ENCODE results near the gene CLIC4.
A peak's percentile ranks its signal among the peaks of the same experiment; 100 is the strongest.
"Not testable (repeated sequence)": the region's sequence is repeated elsewhere in the genome, so short reads cannot be mapped to it uniquely, and the experiment has no call there.

The CLIC4 gene

DNA sequence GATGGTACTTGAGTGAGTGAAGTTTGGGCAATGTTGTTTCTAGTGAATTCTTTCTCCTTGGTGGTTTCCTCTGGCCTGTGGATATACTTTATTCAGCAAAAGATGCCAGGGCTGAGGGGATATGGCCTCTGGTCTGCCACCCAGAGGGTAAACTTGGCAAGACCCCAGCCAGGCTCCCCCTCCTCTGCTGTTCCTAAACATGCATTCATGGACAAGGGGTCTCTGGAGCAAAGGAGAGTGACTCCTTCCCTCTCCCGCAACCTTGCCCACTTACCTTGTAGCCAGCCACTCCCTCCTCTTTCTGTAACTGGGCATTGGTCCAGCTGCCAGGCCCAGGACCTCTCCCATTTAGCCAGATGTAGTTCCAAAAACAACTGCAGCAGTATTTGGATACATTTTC lies 141.0 kb downstream of the CLIC4 start:
- H3K36me3 Mint-ChIP-seq (ENCODE audit: insufficient read depth) = peaks cover 18% of the 10 kb centered on the region
- no peak overlapping the region for H3K4me3 Mint-ChIP-seq
- DNase-seq (no peak), ATAC-seq (replicated peaks) (no peak)
- H3K4me1 Mint-ChIP-seq (ENCODE audit: low read depth in 2 of 2) = peaks cover 3 to 14% of the 10 kb centered on the region in 2 donors
- peaks cover 0 to 8% of the 10 kb centered on the region in 2 donors for H3K9me3 Mint-ChIP-seq
- H3K27ac Mint-ChIP-seq = peak overlapping the region in 1 of 2 donors; percentile 11
- H3K27me3 Mint-ChIP-seq = peaks cover 0 to 8% of the 10 kb centered on the region in 2 donors

DNA sequence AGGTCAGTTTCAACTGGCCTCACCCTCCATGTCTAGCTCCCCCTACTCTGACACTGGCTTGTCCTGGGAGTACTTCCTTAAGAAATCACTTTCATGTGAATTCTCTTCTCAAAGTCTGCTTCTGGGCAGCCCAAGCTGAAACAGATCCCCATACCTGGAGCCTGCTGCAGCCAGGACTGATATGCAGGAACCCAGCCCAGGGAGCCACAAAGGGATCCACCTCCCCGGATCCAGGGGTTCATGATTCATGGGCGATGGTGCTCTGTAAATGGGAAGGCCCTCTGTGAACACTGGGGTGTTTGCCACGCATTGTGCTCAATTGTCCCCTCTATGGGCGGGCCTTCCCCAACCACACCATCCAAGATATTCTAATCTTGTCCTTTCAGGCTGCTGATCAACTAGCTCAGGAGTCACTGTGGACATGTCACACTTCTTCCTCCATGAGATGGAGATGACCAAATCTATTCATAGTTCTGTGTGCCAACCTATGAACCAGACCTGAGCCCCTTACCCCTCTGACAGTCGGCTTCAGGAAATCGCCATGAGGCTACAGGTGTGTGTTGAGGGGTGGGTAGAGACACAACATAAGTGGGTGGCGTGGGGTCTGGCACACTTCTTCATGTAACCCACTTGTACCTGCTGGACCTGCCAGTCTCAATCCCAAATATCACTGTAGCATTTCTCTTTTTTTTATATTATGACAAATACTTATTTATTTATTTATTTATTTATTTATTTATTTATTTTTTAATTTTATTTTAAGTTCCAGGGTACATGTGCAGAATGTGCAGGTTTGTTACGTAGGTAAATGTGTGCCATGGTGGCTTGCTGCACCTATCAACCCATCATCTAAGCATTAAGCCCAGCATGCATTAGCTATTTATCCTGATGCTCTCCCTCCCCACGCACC lies 143.1 kb downstream of the CLIC4 start:
- no peak overlapping the region for H3K4me3 Mint-ChIP-seq
- H3K4me1 Mint-ChIP-seq (ENCODE audit: low read depth in 2 of 2) = peaks cover 3 to 14% of the 10 kb centered on the region in 2 donors
- peaks cover 0 to 16% of the 10 kb centered on the region in 2 donors for H3K9me3 Mint-ChIP-seq
- no peak for ATAC-seq (replicated peaks)
- no peak for DNase-seq
- H3K27ac Mint-ChIP-seq = no peak overlapping the region
- H3K36me3 Mint-ChIP-seq (ENCODE audit: insufficient read depth) = peaks cover 25% of the 10 kb centered on the region
- peaks cover 0 to 8% of the 10 kb centered on the region in 2 donors for H3K27me3 Mint-ChIP-seq

DNA sequence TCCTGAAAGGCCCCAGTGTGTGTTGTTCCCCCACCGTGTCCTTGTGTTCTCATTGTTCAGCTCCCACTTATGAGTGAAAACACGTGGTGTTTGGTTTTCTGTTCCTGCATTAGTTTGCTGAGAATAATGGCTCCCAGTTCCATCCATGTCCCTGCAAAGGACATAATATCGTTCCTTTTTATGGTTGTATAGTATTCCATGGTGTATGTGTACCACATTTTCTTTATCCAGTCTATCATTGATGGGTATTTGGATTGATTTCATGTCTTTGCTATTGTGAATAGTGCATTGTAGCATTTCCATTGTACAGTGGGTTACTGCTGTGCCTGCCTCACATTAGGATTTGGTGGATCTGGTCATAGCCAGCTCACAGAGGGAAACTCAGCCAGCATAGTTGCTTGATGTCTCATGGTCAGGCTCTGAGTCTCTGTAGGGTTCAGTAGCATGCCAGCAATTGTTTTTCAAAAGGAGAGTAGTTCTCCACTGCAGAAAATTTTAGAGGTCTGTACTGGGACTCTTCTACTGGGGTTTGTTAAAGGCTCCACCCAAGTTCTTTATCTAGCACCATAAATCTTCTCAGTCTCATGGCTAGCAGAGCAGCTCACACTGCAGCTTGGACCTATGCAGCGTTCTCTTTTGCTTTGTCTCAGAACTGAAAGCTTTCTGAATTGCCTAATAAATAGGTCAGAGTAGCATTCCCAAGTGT lies 143.9 kb downstream of the CLIC4 start:
- Mint-ChIP-seq H3K27ac (peak overlapping the region; percentile 53 to 68), H3K4me1 (ENCODE audit: low read depth in 2 of 2) (peaks cover 3 to 14% of the 10 kb centered on the region in 2 donors), H3K9me3 (peaks cover 0 to 14% of the 10 kb centered on the region in 2 donors), H3K4me3 (peak overlapping the region in 1 of 2 donors; percentile 35), H3K36me3 (ENCODE audit: insufficient read depth) (peaks cover 30% of the 10 kb centered on the region), H3K27me3 (peaks cover 0 to 8% of the 10 kb centered on the region in 2 donors)
- DNase-seq (no peak), ATAC-seq (replicated peaks) (no peak)

DNA sequence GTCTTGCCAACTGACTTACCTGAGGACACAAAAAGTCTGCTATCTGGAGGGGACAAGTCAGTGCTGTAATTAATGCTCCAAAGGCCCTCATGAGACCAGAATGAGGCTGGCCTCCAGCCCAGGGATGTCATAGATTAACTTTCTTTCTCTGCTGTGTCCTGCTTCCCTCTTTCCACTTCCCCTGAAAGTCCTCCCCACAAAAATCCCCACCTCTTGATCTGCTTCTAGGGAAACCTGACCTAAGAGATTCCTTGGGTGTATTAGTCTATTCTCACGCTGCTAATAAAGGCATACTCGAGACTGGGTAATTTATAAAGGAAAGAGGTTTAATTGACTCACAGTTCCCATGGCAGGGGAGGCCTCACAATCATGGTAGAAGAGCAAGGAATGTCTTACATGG lies 145.6 kb downstream of the CLIC4 start:
- H3K27ac Mint-ChIP-seq = no peak overlapping the region
- ATAC-seq (replicated peaks) = no peak

DNA sequence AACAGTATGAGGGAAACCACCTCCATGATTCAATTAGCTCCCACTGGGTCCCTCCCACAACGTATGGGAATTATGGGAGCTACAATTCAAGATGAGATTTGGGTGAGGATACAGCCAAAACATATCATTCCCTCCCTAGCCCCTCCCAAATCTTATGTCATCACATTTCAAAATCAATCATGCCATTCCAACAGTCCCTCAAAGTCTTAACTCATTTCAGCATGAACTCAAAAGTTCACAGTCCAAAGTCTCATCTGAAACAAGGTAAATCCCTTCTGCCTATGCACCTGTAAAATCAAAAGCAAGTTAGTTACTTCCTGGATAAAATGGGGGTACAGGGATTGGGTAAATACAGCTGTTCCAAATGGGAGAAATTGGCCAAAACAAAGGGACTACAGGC lies 146.1 kb downstream of the CLIC4 start:
- not testable (repeated sequence) for H3K27me3 Mint-ChIP-seq; H3K4me3 Mint-ChIP-seq; H3K9me3 Mint-ChIP-seq; ATAC-seq (replicated peaks); H3K27ac Mint-ChIP-seq; DNase-seq
- Mint-ChIP-seq H3K4me1 (ENCODE audit: low read depth in 2 of 2) (peaks cover 8 to 21% of the 10 kb centered on the region in 2 donors), H3K36me3 (ENCODE audit: insufficient read depth) (peaks cover 36% of the 10 kb centered on the region)

More for the DNA sequence above, 145.6 kb downstream of the CLIC4 start:
- Mint-ChIP-seq H3K4me3 (no peak overlapping the region), H3K27me3 (peaks cover 0 to 8% of the 10 kb centered on the region in 2 donors), H3K9me3 (peaks cover 0 to 9% of the 10 kb centered on the region in 2 donors), H3K36me3 (ENCODE audit: insufficient read depth) (peaks cover 33% of the 10 kb centered on the region), H3K4me1 (ENCODE audit: low read depth in 2 of 2) (peaks cover 3 to 16% of the 10 kb centered on the region in 2 donors)
- DNase-seq = no peak

DNA sequence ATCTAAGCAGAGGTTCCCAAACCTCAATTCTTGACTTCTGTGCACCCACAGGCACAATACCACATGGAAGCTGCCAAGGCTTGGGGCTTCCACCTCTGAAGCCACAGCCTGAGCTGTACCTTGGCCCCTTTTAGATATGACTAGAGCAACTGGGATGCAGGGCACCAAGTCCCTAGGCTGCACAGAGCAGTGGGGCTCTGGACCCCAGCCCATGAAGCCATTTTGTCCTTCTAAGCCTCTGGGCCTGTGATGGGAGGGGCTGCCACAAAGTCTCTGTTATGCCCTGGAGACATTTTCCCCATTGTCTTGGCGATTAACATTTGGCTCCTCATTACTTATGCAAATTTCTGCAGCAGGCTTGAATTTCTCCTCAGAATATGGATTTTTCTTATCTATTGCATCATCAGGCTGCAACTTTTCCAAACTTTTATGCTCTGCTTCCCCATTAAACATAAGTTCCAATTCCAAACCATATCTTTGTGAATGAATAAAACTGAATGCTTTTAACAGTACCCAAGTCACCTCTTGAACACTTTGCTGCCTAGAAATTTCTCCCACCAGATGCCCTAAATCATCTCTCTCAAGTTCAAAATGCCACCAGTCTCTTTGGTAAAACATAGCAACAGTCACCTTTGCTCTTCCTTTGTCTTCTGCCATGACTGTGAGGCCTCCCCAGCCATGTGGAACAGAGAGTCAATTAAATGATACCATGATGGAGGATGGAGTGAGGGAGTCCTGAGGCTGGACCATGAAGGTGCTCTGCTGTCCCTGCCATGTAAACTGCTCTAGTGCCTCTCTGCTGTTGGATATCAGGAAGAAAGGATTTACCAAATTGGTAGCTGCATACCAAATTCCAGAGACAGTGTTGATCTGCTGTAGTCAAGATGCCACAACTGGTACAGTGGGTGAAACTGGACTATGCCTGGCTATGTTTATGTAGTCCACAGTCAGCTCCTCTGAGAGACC lies 147.2 kb downstream of the CLIC4 start:
- Mint-ChIP-seq H3K4me3 (no peak overlapping the region), H3K27ac (no peak overlapping the region), H3K4me1 (ENCODE audit: low read depth in 2 of 2) (peaks cover 10 to 18% of the 10 kb centered on the region in 2 donors)

DNA sequence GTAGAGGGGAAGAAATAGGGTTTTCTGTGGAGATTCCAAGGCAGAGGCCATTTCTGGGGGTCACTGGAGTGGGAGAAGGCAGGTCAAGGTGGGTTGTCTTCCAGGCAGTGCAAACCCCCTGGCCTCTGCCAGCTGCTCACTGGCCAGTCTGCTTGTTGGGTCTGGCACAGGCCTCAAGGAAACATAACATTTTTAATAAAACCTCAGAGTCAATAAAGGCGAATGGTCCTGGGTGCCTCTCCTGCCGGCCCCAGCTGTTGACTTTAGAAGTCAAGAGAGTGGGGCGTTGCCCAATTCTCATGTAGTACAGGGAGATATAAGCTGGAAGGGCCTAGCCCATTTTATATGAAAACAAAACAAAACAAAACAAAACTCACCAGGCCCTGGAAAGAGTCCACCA lies 148.2 kb downstream of the CLIC4 start:
- DNase-seq (no peak), ATAC-seq (replicated peaks) (no peak)
- Mint-ChIP-seq H3K27me3 (no peaks in the 10 kb centered on the region), H3K9me3 (peaks cover 0 to 9% of the 10 kb centered on the region in 2 donors), H3K27ac (no peak overlapping the region), H3K4me1 (ENCODE audit: low read depth in 2 of 2) (peaks cover 20 to 25% of the 10 kb centered on the region in 2 donors), H3K36me3 (ENCODE audit: insufficient read depth) (peaks cover 46% of the 10 kb centered on the region), H3K4me3 (no peak overlapping the region)

More for the DNA sequence above, 147.2 kb downstream of the CLIC4 start:
- DNase-seq = no peak
- ATAC-seq (replicated peaks) = no peak
- no peaks in the 10 kb centered on the region for H3K27me3 Mint-ChIP-seq
- peaks cover 0 to 9% of the 10 kb centered on the region in 2 donors for H3K9me3 Mint-ChIP-seq
- H3K36me3 Mint-ChIP-seq (ENCODE audit: insufficient read depth) = peaks cover 44% of the 10 kb centered on the region

All from effector memory CD8-positive, alpha-beta T cell (primary cell).